CD8-positive, alpha-beta memory T cell (primary cell): Measurements from ENCODE around the gene CD247. TPM values are rescaled to one million over a fixed set of nuclear protein-coding genes. Genes with fewer than 3 reads are reported as not detected.

Experiments
- polyA plus RNA-seq: library from polyadenylated mRNA; unstranded; fragments of 300-500 nt; fragmentation: Illumina TruSeq; gene quantifications from one replicate; pipeline ENCODE4 v1.2.3, GENCODE V29; 2021
- total RNA-seq, 2 experiments: library from RNA; stranded (reverse); gene quantifications; one replicate each; pipeline ENCODE4 v1.2.3, GENCODE V29; 2021

Gene CD247
- total and polyA plus RNA-seq, 3 experiments from 2014 or later = 130 to 395 (median 133) TPM

Other genes with a start within 250 kb of the CD247 start
- 10 to 100 TPM; 14.6 to 15.3 TPM for gene CREG1, start 35.2 kb upstream of the CD247 start, total RNA-seq
- gene CREG1, start 35.2 kb upstream of the CD247 start, polyA plus RNA-seq = 19.5 TPM
- gene RCSD1, start 111.7 kb upstream of the CD247 start, total RNA-seq = 10 to 100 TPM; 45.9 to 47.9 TPM
- 171 TPM for gene RCSD1, start 111.7 kb upstream of the CD247 start, polyA plus RNA-seq
- gene MPZL1, start 203.5 kb upstream of the CD247 start, total RNA-seq = 10 to 100 TPM; 15.6 to 17.9 TPM
- gene MPZL1, start 203.5 kb upstream of the CD247 start, polyA plus RNA-seq = 8.2 TPM